Thyroid gland (tissue), 4 donors: ENCODE measurements around the gene PRKCZ.

Source experiments
- POLR2A ChIP-seq, 2 donors: fragments of 450-650 bp; IDR thresholded peaks; one replicate each; pipeline ENCODE4 v1.6.1; 2017; ENCODE audit warnings: antibody characterized with exemption in 2 of 2, mild to moderate bottlenecking in 2 of 2, moderate library complexity in 1 of 2
- TF ChIP-seq, protein P1 (sequence below), 6 experiments: fragments of 200-600 bp in 3 of 6; fragments of 450-650 bp in 3 of 6; sonication (generic) in 3 of 6; IDR thresholded peaks; one replicate each; pipeline ENCODE4 v1.5.1; 2016 to 2019; ENCODE audit warnings: antibody characterized with exemption in 6 of 6, mild to moderate bottlenecking in 2 of 6, inconsistent platforms in 1 of 6, moderate library complexity in 1 of 6

DNA sequence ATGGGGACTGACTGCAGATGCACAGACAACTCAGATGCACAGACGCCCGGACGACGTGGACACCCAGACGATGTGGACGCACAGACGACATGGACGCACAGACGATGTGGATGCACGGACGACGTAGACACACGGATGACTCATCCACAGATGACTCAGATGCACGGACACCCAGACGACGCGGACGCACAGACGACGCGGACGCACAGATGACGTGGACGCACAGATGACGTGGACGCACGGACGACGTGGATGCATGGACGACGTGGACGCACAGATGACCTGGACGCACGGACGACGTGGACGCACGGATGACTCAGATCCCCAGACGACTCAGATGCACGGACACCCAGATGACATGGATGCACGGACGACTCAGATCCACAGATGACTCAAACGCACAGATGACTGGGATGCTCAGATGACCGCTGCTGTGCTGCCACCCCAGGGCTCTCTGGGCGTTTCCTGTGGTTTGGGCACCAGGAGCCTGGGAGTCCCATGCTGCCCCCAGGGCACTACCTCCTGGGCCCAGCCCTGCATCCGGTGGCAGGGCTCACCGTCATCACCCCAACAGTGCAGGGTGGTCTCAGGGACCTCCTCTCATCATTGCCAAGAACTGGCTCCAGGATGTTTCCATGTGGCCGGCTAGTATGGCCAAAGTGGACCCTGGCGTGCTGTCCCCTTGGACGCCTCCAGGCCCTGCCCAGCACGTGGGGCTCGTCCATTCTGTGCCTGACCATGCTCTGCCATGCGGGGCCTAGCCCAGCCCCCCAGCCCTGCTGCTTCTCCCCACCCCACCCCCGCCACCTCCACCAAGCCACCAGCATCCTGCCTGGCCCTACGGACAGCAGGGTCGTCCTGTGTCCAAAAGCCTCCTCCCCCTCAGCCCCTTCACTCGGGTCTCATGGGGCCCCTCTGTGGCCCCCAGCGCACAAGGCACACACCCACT is 130.4 kb downstream of the PRKCZ start:
- TF ChIP-seq, protein P1, sequence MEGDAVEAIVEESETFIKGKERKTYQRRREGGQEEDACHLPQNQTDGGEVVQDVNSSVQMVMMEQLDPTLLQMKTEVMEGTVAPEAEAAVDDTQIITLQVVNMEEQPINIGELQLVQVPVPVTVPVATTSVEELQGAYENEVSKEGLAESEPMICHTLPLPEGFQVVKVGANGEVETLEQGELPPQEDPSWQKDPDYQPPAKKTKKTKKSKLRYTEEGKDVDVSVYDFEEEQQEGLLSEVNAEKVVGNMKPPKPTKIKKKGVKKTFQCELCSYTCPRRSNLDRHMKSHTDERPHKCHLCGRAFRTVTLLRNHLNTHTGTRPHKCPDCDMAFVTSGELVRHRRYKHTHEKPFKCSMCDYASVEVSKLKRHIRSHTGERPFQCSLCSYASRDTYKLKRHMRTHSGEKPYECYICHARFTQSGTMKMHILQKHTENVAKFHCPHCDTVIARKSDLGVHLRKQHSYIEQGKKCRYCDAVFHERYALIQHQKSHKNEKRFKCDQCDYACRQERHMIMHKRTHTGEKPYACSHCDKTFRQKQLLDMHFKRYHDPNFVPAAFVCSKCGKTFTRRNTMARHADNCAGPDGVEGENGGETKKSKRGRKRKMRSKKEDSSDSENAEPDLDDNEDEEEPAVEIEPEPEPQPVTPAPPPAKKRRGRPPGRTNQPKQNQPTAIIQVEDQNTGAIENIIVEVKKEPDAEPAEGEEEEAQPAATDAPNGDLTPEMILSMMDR (IDR thresholded peaks at IDR 0.05): no peak
- no peak for TF ChIP-seq POLR2A (IDR thresholded peaks at IDR 0.05)
